Measurements from ENCODE around the gene NLRP12.
"Not testable (repeated sequence)": the region's sequence is repeated elsewhere in the genome, so short reads cannot be mapped to it uniquely, and the experiment has no call there.

The NLRP12 gene, protein sequence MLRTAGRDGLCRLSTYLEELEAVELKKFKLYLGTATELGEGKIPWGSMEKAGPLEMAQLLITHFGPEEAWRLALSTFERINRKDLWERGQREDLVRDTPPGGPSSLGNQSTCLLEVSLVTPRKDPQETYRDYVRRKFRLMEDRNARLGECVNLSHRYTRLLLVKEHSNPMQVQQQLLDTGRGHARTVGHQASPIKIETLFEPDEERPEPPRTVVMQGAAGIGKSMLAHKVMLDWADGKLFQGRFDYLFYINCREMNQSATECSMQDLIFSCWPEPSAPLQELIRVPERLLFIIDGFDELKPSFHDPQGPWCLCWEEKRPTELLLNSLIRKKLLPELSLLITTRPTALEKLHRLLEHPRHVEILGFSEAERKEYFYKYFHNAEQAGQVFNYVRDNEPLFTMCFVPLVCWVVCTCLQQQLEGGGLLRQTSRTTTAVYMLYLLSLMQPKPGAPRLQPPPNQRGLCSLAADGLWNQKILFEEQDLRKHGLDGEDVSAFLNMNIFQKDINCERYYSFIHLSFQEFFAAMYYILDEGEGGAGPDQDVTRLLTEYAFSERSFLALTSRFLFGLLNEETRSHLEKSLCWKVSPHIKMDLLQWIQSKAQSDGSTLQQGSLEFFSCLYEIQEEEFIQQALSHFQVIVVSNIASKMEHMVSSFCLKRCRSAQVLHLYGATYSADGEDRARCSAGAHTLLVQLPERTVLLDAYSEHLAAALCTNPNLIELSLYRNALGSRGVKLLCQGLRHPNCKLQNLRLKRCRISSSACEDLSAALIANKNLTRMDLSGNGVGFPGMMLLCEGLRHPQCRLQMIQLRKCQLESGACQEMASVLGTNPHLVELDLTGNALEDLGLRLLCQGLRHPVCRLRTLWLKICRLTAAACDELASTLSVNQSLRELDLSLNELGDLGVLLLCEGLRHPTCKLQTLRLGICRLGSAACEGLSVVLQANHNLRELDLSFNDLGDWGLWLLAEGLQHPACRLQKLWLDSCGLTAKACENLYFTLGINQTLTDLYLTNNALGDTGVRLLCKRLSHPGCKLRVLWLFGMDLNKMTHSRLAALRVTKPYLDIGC

DNA sequence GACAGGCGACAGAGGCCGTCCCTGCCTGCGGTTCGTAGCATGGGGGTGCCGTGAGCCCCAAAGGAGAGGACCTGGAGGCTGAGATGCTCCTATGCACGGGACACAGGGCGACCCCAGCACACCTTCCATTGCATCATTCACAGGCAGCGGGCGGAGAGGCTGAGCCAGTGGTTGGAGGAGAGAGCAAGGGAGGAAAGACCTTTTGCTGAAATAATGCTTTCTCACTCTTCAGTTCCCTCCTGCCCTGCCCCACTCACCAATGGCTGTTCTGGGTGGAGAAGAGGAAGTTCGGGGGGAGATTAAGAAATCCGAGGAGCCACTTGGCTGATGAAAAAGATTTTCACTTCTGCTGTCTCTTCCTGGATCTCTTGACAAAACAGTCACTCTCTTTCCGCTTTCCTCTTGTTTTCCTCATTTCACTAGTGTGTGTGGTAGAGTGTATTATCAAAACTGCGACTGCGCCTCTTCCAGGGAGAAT, at the start of gene NLRP12:
NLRP12 (minus strand) TSS at position 181 of the 478 bp plus-strand sequence; CDS start at position 41, 140 bp downstream.
- DNase-seq (ENCODE audit: low read depth): no peak

DNA sequence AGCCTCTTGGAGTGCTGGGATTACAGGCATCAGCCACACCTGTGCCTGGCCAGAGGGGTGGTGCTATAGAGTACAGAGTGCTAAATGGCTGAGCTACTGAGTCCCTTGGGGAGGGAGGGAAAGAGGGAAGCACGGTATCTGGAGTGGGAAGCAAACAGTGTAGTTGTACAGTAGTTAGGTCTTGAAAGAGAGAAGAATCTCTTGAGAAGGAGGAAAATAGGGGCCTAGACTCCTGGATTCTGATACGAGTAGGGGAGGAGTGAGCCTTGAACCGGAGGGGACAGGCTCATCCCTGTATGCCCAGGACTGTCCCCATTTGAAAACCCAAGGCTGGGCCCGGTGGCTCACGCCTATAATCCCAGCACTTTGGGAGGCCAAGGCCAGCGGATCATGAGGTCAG, 48.6 kb upstream of the NLRP12 start:
- no peak for DNase-seq (ENCODE audit: low read depth)

DNA sequence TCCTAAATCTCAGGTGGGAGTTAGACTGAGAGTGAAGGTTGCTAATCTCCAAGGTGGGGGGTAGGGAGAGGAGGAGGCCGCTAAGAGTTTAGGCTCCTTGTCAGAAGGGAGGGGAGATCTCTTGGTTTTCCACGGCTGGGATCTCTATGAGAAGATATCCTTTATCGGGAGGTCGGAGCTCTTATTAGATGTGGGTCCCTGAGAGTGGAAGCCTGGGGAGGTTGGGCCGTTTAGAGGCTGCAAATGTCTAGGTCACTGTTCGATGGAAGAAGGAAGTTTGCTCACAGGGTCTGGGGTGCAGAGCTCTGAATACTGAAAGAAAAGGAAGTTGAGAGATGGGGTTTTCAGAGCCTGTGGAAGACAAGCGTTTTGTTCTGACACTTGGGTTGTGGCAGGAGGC, 47.3 kb upstream of the NLRP12 start:
- no peak for DNase-seq (ENCODE audit: low read depth)

DNA sequence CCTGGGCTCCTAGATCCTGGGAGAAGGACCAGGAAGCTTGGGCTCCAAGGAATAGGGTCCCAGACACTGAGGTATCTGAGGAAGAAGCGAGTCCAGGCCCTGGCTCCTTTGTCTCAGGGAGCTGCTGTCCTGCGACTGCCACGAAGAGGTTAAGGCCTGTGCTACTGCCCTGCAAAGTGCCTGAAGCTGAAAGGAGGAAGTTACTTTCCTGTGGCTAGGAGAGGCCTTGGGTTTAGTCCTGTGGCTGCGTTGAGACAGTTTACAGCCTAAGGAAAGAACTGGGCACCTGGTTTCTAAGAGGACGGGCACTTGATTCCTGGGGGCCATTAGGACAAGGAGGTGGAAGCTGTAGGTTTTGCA, 46.4 kb upstream of the NLRP12 start:
- no peak for DNase-seq (ENCODE audit: low read depth)

DNA sequence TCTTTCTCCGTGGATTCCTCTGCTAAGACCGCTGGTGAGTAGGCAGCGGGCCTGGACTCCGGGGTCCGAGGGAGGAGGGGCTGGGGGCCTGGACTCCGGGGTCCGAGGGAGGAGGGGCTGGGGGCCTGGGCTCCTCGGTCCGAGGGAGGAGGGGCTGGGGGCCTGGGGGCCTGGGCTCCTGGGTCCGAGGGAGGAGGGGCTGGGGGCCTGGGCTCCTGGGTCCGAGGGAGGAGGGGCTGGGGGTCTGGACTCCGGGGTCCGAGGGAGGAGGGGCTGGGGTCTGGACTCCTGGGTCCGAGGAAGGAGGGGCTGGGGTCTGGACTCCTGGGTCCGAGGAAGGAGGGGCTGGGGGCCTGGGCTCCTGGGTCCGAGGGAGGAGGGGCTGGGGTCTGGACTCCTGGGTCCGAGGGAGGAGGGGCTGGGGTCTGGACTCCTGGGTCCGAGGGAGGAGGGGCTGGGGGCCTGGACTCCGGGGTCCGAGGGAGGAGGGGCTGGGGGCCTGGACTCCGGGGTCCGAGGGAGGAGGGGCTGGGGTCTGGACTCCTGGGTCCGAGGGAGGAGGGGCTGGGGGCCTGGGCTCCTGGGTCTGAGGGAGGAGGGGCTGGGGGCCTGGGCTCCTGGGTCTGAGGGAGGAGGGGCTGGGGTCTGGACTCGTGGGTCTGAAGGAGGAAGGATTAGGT, 45.8 kb upstream of the NLRP12 start:
- not testable (repeated sequence) for DNase-seq (ENCODE audit: low read depth)

DNA sequence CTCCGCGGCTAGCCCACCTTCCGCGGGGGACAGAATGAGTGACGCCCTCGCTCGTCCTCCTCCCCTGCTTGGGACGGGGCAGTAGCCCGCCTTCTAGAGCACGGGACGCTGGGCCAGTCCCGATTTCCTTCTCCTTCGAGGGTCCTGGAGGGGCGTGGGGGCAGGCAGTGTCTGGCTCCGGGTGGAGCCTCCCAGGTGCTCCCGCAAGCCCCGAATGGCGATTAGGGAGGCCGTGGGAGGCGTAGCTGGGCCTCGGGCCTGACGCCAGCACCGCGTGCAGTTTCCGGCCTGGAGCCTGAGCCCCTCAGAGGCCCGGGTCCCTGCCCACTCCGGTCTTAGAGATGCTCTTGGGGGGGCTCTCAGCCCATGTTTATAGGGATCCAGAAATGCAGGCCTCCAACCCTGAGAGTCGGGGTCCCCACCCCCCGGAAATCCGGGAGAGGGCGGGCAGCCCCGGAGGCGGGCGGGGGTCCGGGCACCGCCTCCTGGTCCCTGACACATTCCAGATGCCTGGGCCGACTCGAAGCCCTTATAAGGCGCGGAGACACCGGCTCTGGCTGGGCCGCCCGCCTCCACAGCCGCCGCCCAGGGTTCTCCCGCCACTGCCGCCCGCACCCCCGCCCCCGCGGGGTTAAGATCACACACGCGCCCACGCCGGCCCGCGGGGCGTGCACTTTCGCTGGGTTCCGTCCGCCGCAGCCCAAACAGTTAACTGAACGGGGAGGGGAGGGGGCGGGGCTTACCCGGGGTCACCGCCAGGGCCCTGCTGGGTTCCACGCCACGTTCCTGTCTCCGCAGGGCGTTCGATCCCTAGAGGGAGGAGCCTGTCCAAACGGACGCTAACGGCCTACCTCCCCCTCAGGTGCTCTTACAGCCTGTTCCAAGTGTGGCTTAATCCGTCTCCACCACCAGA, 45.0 kb upstream of the NLRP12 start:
- peak; percentile 81 for DNase-seq (ENCODE audit: low read depth)

DNA sequence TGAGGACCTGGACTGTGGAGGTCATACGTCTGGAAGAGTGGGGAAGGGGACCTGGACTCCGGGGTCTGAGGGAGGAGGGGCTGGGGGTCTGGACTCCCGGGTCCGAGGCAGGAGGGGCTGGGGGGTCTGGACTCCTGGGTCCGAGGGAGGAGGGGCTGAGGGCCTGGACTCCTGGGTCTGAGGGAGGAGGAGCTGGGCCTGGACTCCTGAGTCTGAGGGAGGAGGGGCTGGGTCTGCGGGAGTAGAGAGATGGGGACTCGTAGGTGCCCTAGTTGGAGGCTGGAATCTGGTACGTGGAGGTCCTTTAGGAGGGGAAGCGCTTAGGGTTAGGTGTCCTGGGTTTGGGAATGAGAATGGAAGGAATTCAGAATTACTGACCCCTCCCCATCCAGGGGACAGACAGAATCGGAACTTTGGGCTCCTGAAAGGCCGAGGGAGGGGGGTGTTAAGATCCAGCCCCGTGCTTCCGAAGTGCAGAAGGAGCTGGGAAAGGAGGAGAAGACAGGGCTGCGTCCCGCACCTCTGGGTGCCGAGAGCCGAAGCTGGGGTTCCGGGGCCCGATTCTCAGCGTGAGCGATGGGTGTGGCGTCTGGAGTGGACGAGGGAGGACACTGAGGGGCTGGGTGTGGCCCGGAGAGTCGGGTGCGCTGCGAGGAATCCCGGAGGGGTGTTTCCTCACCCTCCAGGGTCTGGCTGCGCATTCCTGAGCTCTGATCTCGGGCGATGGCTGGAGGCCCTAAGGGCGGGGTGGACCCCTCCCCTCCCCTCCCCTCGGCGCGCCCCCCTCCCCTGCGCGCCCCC, 44.2 kb upstream of the NLRP12 start:
- no peak for DNase-seq (ENCODE audit: low read depth)

DNA sequence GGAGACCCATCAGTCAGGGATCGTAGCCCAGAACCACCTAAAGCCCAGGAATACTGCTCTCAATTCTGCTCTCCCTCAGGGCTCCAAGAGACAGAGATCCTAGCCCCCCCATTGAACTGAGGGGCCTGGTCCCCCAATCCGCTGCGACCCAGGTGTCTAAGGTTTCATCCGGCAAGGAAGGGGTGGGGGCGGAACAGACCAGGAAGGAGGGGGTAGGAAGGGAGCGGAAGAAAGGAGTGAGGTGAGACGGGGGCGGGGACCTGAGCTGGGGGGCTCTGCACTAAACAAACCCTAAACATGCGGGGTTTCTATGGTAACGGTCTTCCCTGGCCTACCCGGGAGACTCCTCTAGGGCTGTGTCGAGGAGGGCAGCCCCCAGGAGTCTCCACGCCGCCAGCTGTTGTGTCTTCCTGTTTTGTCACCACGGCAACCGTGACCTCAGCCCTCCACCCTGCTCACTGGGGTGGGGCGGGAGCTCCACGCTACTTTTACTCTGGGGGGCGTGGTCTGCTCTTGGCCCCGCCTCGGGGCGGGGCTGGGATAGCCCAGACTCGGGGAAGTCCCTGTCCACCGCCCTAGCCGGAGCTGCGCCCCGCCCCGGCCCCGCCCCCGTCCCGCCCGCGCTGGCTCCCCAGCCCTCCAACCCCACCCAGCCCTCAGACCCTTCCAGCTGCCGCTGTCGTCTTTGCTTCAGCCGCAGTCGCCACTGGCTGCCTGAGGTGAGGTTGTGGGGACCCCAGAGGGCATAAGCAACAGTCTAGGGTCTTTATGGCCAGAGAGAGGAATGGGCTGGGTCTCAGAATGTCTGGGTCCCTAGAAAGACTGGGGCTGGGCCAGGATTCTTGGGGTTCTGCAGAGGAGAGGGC, 43.3 kb upstream of the NLRP12 start, which contains the start of gene MYADM:
MYADM (plus strand) TSS at position 659 of the 866 bp plus-strand sequence. CDS start 5,647 bp downstream, outside the sequence.
- peak; percentile 99 for DNase-seq (ENCODE audit: low read depth)

DNA sequence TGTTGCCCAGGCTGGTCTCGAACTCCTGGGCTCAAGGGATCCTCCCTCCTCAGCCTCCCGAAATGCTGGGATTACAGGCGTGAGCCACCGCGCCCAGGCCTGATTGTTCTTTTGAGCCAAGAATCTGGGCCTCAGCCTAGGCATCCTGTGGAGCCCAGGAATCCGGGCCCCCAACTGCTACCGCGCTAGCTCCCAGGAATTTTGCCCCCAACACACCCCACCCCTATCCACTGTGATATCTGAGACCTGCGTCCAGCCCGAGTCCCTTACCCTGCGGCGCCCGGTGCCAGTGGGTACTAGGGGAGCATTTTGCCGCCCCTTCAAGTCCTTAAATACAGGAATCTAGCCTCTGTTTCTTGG, 42.7 kb upstream of the NLRP12 start:
- DNase-seq (ENCODE audit: low read depth): no peak

DNA sequence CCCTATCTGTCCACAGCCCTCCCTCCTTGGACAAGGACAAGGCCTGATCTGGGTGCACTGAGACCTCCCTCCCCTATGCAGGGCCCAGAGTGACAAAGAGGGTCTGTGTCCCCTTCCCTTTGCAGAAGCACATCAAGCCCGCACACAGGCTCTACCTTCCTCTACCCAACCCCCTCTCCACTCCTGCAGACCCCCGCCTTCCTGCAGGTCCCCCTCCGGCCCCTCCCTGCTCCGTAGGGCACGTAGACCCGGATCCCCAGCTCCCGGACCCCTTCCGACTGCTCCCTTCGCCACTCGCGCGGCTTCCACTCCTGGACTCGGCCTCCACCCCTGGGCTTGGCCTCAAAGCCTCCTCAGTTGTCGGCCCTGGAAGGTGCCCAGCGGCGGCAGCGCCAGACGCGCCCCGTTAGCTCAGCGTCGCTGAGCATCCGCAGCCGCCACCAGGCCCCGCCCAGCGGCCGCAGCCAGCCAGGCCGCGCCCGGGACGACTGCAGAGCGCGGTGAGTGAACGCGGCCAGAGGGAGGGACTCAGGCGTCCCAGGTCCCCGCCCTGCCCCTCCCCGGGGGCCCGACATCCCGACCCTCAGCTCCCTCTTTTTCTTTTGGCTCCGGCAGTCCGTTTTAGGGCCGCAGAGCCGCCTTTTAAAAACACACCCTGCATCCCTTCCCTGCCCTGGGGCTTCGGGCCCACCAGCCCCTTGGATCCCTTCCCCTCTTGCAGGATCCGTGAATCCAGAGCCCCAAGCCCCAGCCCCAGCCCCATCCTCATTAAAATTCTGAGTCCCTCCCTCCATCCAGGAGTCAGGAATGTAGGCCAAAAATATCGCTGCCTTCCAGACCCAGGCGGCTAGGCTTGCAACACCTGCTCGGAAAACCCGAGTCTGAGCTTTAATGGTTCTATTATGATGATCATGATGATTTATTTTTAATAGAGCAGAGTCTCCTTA, 42.1 kb upstream of the NLRP12 start:
- DNase-seq (ENCODE audit: low read depth): peak; percentile 64

DNA sequence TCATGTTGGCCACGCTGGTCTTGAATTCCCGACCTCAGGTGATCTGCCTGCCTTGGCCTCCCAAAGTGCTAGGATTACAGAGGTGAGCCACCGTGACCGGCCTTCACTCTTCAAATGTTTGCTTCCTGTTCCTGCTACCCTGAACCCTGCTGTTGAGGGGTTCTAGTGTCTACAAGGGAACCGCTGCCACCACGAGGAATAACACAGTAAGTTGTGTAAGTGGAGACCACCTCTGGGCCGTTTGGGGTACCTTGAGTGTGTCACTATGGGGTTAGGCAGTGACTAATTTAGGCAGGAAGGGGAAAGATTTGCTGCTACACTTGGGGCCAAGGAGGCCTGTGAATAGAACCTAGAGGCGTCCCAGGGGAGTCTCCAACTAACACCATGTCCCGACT, 41.4 kb upstream of the NLRP12 start:
- DNase-seq (ENCODE audit: low read depth): no peak

DNA sequence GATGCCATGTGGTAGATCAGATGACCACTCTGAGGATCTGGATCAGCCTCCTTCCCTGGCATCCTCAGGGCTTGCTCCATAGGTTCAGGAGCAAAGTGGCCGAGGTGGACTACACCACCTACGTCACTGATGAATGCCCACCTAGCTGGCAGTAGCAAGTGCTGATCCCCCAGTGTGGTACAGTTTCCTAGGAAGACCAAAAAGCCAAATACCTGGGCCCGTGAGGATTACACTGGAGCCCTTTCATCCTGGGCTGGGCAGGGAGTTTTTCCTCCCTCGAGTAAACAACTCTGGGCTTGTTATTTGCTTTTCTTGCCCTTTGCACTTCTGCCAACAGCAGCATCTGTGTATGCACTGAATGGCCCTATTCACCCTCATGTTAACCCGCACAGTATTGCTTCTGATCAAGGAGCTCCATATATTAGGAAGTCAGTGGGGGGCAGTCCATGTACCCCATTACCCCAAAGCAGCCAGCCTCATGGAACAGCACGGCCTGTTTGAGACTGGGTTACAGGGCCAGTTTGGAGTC, 40.3 kb upstream of the NLRP12 start:
- DNase-seq (ENCODE audit: low read depth): no peak

DNA sequence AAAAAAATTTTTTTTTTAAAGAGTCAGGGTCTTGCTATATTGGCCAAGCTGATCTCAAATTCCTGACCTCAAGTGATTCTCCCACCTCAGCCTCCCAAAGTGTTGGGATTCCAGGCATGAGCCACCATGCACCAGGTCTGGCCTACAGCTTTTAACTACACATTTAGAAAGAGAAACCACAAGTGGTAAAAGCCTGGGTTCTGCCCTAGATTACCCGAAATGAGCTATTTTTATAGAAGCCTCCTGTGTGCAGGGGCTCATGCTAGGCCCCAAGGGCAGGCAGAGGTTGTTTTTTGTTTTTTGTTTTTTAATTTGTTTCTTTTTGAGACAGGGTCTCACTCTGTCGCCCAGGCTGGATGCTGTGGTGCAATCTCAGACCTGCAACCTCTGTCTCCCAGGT, 29.6 kb upstream of the NLRP12 start:
- no peak for DNase-seq (ENCODE audit: low read depth)

DNA sequence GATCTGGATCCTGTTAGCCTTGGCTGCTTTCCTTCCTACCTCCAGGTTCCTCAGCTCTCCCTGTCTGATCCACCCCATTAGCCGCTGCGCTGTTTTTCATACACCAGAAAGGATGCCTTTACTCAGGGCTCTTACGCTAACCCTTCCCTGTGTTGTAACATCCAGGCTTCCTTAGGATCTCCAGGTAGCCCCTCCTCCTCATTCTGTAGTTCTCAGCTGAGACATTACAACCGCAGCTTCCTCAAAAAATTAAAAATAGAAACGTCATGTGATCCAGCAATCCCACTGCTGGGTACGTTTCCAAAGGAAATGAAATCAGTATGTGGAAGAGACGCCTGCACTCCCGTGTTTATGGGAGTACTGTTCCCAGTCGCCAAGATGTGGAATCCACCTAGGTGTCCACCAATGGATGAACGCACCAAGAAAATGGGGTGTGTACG, 25.1 kb upstream of the NLRP12 start:
- DNase-seq (ENCODE audit: low read depth): no peak

DNA sequence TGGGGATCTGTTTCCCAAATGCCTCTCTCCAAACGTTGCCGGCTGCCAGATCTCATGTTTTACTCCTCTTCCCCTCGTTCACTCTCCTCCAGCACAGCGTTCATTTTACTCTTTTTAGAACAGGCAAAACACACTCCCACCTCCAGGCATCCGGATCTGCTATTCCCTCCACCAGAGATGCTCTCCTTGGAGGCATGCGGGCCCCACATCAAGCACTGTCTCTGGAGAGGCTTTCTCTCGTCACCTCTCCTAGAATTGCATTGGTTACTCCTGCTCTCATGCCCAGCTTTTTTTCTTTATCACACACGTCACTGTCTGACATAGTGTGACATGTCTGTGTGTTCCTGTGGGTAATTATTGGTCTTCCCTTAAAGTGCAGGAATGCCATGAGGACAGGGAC, 23.4 kb upstream of the NLRP12 start:
- DNase-seq (ENCODE audit: low read depth): no peak

DNA sequence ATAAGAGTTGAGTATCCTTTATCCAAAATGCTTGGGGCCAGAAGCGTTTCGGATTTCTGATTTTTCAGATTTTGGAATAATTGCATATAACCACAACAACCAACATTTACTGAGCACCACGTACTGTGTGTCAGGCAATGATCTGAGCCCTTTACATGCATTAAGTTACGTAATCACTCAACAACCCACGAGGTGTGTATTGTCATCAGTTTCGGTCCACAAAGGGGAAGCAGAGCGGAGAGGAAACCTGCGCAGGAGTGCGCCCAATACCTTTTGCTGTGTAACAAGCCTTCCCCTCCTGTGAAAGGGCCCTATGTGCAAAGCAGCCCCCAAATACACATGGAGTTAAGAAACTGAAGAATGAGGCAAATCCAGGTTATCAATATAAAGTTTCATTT, 20.7 kb upstream of the NLRP12 start:
- no peak for DNase-seq (ENCODE audit: low read depth)

DNA sequence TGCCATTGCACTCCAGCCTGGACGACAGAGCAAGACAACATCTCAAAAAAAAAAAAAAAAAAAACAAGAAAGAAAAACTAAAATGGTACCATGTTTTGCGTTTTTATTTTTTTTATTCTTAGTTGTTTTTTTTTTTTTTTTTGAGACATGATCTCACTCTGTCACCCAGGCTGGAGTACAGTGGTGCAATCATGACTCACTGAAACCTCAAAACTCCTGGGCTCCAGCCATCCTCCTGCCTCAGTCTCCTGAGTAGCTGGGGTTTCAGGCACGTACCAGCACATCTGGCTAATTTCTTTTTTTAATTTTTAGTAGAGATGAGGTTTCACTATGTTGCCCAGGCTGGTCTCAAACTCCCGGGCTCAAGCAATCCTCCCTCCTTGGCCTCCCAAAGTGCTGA, 16.8 kb upstream of the NLRP12 start:
- not testable (repeated sequence) for DNase-seq (ENCODE audit: low read depth)

DNA sequence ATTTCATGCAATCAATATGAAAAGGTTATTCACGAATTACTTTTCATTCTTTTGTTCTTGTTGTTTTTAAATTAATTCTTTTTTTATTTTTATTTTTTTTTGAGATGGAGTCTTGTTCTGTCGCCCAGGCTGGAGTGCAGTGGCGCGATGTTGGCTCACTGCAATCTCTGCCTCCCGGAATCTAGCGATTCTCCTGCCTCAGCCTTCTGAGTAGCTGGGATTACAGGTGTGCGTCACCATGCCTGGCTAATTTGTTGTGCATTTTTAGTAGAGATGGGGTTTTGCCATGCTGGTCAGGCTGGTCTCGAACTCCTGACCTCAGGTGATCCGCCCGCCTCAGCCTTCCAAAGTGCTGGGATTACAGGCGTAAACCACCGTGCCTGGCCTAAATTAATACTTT, 16.1 kb upstream of the NLRP12 start:
- DNase-seq (ENCODE audit: low read depth): not testable (repeated sequence)
